ENCODE data around the gene XRCC2.
"Not testable (repeated sequence)": the region's sequence is repeated elsewhere in the genome, so short reads cannot be mapped to it uniquely, and the experiment has no call there.

Gene XRCC2

GRCh38 chr7:152663931-152664330, 12.0 kb downstream of the XRCC2 start:
- no peak for DNase-seq

- DNase-seq = no peak
Measured at GRCh38 chr7:152663148-152663740, 12.7 kb downstream of the XRCC2 start.

- no peak for DNase-seq
Measured at GRCh38 chr7:152661479-152661878, 14.5 kb downstream of the XRCC2 start.

- DNase-seq = no peak
Measured at GRCh38 chr7:152660021-152660420, 15.9 kb downstream of the XRCC2 start.

GRCh38 chr7:152654971-152655370, 21.0 kb downstream of the XRCC2 start:
- no peak for DNase-seq

GRCh38 chr7:152649220-152649619, 26.7 kb downstream of the XRCC2 start:
- DNase-seq = no peak

- no peak for DNase-seq
Measured at GRCh38 chr7:152647009-152647408, 28.9 kb downstream of the XRCC2 start.

- DNase-seq = not testable (repeated sequence)
Measured at GRCh38 chr7:152646579-152646978, 29.4 kb downstream of the XRCC2 start.

- DNase-seq = no peak
Measured at GRCh38 chr7:152643979-152644559, 31.9 kb downstream of the XRCC2 start.

GRCh38 chr7:152641384-152641783, 34.6 kb downstream of the XRCC2 start:
- no peak for DNase-seq

- no peak for DNase-seq
Measured at GRCh38 chr7:152640829-152641228, 35.1 kb downstream of the XRCC2 start.

- DNase-seq = no peak
Measured at GRCh38 chr7:152637920-152638580, 37.9 kb downstream of the XRCC2 start.

- DNase-seq = no peak
Measured at GRCh38 chr7:152637161-152637560, 38.8 kb downstream of the XRCC2 start.

GRCh38 chr7:152636441-152636840, 39.5 kb downstream of the XRCC2 start:
- DNase-seq = no peak

- no peak for DNase-seq
Measured at GRCh38 chr7:152633504-152633903, 42.4 kb downstream of the XRCC2 start.

GRCh38 chr7:152633072-152633471, 42.9 kb downstream of the XRCC2 start:
- no peak for DNase-seq

GRCh38 chr7:152628772-152629171, 47.2 kb downstream of the XRCC2 start:
- DNase-seq = not testable (repeated sequence)

- DNase-seq = no peak
Measured at GRCh38 chr7:152624228-152624627, 51.7 kb downstream of the XRCC2 start.

GRCh38 chr7:152621426-152621825, 54.5 kb downstream of the XRCC2 start:
- DNase-seq = no peak

GRCh38 chr7:152619027-152619739, 56.8 kb downstream of the XRCC2 start:
- no peak for DNase-seq

- DNase-seq = no peak
Measured at GRCh38 chr7:152618427-152618826, 57.5 kb downstream of the XRCC2 start.

GRCh38 chr7:152617056-152617455, 58.9 kb downstream of the XRCC2 start:
- no peak for DNase-seq

GRCh38 chr7:152615031-152615741, 60.8 kb downstream of the XRCC2 start:
- DNase-seq = no peak

All from activated CD4-positive, alpha-beta T cell treated with anti-CD3 and anti-CD28 coated beads for 4 hours (primary cell).